CD1c-positive myeloid dendritic cell (primary cell): ENCODE measurements around the gene HDHD5.
A peak's percentile ranks its signal among the peaks of the same experiment; 100 is the strongest.

ENCODE experiments used
- DNase-seq: peaks from one replicate; pipeline ENCODE4 v3.0.0-alpha.2; 2016; ENCODE audit errors: extremely low spot score

The HDHD5 gene

GRCh38 chr22:17120281-17120680, 38.8 kb downstream of the HDHD5 start:
- DNase-seq = peak; percentile 44

DNA sequence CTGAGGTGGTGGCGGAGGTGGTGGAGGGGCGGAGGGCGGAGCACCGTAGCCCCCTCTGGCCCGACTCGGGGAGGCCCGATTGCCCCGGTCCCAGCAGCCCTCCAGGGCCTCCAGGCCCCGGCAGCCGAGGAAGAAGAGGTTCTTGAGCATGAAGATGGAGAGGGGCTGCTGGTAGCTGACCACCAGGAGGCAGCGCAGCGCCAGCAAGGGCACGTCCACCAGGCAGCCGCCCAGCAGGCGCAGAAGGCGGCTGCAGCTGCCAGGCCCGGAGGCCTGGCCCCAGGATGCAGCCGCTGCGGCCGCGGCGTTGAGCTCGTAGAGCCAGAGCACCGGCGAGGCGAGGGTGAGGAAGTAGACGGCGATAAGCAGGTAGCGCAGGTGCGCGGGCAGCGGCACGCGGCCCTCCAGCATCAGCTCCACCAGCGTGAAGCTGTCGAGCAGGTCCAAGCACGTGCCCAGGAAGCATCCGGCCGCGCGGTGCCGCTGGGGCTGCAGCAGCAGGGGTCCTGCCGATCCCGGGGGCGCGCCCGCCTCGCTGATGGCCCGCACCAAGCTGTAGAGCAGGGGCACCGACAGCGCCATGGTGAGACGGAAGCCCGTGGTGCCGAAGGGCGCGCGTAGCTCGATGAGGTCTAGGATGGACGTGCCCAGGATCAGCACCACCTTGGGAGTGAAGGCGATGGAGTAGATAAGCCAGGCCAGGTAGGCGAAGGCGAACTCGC, 39.4 kb downstream of the HDHD5 start:
- peak; percentile 51 for DNase-seq

DNA sequence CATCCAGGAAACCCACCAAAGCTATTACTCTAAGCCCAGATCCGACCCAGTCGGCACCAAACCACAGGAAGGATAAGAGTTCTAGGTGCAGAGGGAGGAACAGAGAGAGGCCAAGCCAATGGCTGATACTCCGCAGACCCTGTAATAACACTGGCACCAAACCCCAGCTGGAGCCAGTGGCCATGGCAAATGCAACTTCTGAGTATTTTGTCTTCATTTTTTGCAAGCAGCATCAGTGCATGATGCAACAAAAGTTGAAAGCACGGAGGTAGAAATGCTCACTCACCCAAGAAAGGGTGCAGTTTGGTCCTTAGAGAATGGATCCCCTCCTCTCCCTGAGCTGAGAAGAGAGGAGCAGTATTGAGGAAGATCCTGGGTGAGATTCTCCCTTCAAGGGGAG, 40.7 kb downstream of the HDHD5 start:
- DNase-seq = no peak

- peak; percentile 66 for DNase-seq
Observed at GRCh38 chr22:17117890-17118289, 41.2 kb downstream of the HDHD5 start.

DNA sequence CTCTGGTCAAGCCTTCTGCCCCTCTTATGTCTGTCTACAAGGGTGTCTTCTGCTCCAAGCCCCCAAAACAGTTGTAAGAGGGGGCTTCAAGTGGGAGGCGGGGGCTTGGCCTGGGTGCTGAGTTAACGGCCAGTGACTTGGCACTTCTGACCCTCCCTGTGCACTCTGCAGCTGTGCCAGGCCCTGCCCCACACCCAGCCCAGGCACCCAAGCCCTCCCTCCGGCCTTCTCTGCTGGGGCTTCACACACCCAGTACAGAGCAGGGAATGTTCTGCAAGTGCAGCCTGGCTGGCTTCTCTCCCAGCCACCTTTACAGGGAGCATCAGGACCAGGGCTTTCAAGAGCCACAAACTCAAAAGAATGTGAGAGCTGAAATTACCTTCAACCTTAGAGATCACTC, 41.7 kb downstream of the HDHD5 start:
- no peak for DNase-seq

DNA sequence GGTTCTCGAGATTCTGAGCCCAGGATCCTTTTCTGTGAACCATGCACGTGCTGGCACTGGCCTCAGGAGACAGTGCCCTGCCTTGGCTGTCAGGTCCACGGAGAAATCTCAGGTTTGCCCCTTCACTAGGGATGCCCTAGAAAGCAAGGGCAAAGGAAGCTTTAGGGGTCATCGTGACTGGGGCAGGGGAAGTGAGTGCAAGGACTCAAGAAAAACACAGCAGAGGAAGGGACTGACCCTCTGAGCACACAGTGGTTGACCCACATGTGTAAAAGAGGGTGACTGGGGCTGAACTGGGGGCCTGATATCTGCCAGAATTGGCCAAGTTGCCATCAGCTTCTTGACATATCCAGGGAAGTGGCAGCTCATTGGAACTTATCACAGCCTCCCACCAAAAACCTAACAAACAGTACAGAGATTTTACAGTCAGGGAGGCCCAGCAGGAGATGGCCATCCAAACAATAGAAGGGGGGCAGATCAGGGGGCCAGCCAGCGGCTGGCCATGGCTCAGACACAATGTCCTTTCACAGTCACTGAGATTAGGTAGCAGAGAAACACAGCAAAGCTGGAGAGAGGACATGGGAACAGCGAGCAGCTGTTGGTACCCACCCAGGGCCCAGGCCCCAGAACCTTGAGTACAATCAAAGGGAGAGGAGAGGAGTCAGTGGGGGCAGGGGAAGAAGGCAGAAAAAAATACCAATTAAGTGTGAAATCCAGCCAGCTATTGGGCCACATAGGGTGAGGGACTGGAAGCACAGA, 42.3 kb downstream of the HDHD5 start:
- no peak for DNase-seq

DNA sequence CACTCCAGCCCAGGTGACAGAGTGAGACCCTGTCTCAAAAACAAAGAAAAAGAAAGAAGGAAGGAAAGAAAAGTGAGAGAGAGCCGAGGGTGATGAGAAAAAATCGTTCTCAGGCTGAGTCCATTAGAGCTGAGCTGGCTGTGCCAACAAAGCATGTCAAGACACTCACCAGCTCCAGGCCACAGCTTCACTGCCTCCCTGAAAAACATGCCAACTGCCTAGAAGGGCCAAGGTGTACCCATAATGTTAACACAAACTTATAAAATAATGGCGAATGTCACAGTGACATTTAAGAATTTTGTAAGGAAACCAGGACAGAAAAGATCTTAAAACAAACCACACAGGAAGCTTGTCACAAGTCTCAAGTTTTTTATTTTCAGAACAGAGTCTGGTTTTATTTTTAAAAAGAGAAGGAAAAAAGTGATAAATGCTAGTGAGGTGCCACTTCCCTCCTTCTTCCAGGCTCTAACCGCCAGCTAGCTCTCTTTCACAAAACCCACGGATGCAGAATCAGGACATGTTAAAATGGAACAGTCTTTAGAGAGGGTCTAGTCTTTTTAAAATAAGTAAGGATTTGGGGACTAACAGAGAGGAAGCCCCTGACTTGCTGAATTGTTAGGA, 43.0 kb downstream of the HDHD5 start:
- peak; percentile 45 for DNase-seq

GRCh38 chr22:17115236-17115635, 43.8 kb downstream of the HDHD5 start:
- DNase-seq = peak; percentile 40

GRCh38 chr22:17114898-17115235, 44.2 kb downstream of the HDHD5 start:
- DNase-seq = no peak

GRCh38 chr22:17114173-17114897, 44.7 kb downstream of the HDHD5 start:
- no peak for DNase-seq

DNA sequence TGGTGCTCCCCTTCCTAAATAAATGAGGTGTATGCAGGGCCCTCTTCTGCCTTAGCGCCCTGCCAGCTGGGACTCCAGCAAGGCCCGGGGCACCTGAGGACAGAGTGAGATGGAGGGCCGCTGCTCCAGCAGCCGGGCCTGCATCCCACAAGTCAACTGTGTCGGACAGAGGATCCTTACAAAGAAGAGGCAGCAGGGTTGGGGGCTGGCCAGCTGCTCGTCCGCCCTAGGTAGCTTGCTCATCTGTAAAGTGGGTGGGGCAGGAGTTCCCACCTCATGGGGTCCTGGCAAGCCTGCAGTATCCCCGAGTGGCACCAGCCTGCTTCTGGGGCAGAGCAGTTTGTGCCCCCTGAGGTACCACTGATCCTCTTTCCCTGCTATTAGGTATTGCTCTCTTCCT, 45.5 kb downstream of the HDHD5 start:
- no peak for DNase-seq

GRCh38 chr22:17112491-17113042, 46.5 kb downstream of the HDHD5 start:
- no peak for DNase-seq

DNA sequence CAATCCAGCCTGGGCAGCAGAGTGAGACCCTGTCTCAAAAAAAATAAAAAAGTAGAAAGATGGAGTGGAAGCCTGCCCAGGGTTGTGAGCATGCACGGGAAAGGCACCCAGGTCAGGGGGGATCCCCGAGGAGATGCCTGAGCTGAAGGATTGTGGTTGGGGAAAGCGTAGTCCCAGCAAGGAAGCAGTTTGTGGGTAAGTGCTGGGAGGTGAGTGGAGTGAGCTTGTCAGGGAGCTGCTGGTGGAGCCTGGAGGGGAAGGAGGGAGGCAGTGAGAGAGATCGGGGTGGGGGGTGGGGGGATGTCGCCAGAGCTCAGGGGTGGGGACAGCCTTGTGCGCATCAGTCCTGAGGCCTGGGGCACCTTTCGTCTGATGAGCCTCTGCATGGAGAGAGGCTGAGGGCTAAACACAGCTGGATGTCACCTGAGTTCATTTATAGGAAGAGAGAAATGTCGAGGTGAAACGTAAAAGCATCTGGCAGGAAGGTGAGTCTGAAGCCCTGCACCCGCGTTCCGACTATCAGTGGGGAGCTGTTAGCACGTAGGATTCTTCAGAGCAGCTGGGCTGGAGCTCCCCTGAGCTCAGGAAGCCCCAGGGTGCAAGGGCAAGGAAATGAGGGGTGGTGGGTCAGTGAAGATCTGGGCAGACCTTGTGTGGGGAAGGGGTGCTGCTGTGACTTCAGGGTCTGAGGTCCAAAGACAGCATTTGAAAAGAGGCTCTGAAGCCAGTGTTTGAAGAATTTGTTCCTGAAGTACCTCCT, 48.1 kb downstream of the HDHD5 start:
- no peak for DNase-seq

DNA sequence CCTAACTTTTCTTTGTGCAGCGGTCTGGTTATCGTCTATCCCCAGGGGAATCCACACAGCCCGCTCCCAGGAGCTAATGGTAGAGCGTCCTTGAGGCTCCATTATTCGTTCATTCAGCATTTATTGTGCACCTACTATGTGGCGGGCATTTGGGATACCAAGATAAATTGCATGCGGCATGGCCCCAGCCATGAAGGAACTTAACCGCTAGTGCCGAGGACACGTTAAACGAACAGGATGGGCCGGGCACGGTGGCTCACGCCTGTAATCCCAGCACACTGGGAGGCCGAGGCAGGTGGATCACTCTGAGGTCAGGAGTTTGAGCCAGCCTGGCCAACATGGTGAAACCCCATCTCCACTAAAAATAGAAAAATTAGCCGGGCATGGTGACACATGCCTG, 49.1 kb downstream of the HDHD5 start:
- no peak for DNase-seq

GRCh38 chr22:17109113-17109865, 49.8 kb downstream of the HDHD5 start:
- no peak for DNase-seq

DNA sequence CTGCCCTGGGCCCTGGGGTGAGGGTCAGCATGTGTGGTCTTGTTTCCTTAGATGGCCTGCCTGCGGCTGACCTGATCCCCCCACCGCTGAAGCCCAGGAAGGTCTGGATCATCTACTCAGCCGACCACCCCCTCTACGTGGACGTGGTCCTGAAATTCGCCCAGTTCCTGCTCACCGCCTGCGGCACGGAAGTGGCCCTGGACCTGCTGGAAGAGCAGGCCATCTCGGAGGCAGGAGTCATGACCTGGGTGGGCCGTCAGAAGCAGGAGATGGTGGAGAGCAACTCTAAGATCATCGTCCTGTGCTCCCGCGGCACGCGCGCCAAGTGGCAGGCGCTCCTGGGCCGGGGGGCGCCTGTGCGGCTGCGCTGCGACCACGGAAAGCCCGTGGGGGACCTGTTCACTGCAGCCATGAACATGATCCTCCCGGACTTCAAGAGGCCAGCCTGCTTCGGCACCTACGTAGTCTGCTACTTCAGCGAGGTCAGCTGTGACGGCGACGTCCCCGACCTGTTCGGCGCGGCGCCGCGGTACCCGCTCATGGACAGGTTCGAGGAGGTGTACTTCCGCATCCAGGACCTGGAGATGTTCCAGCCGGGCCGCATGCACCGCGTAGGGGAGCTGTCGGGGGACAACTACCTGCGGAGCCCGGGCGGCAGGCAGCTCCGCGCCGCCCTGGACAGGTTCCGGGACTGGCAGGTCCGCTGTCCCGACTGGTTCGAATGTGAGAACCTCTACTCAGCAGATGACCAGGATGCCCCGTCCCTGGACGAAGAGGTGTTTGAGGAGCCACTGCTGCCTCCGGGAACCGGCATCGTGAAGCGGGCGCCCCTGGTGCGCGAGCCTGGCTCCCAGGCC, 50.6 kb downstream of the HDHD5 start:
- no peak for DNase-seq

DNA sequence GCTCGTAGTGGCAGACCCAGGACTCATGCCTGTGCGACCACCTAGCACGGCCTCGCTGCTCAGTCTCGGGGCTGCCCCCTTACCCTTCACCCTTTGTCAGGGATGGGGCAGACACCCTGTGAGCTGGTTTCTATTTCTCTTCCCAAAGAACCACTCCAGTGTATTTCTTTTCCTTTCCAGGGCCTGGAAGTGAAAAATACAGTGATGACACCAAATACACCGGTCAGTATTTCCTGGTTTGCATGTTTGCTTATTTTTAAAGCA, 51.6 kb downstream of the HDHD5 start:
- no peak for DNase-seq

DNA sequence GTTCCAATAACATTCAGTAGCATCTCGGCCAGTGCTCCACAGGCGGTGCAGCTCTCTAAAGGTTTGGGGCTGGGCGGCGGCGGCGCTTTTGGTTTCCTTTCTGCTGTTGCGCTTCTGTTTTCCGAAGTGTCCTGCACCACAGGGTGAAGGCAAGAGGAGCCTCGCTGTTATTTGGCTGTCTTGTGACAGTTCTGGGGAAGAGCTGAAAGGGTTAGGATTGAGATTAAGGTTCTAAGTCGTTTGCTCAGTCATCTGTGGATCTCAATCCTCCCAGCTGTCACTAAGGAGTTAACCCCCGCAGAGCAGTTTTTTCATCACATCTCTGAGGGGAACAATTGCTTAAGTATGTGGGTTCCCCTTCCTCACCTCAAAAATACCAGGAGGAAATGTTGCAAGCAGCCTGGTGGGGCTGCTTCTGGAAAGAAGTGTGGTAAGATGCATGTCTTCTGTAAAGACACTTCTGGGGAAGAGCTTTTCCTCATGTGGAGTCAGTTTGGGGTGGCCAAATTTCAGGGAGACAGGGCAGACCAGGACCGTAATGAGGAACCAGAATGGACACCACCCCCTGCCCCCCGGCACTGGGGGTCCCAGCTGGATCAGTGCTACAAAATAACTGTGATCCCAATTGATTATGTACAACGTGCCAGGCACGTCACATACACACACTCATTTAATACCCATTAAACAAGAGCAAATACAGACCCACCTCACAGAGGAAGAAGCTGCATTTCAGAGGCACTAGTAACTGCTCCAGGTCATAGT, 52.1 kb downstream of the HDHD5 start:
- DNase-seq = peak; percentile 92

GRCh38 chr22:17106161-17106784, 52.8 kb downstream of the HDHD5 start:
- no peak for DNase-seq
